GM12878 (cell line): ENCODE data around the gene WWOX.

Source experiments
- CBFB ChIP-seq: IDR thresholded peaks from 2 replicates; pipeline ENCODE4 v1.6.1; 2016; ENCODE audit warnings: antibody characterized with exemption, low read depth
- GABPA ChIP-seq: IDR thresholded peaks from 2 replicates; pipeline ENCODE4 v1.6.1; 2014; ENCODE audit warnings: antibody characterized with exemption, low read depth, mild to moderate bottlenecking, inconsistent platforms
- HDAC6 ChIP-seq: fragments of 200-600 bp; sonication (generic); IDR thresholded peaks from one replicate; pipeline ENCODE4 v1.8.0; 2017; ENCODE audit warnings: antibody characterized with exemption; ENCODE audit not compliant: unreplicated experiment
- PBX3 ChIP-seq: IDR thresholded peaks from 2 replicates; pipeline ENCODE4 v1.6.1; 2011; ENCODE audit warnings: mild to moderate bottlenecking, low read depth, low read length, moderate library complexity; ENCODE audit not compliant: insufficient replicate concordance
- SIN3A ChIP-seq: IDR thresholded peaks from 2 replicates; pipeline ENCODE4 v1.6.1; 2012; ENCODE audit warnings: low read depth, low read length, improper control_type of control experiment
- TF ChIP-seq, protein P1 (sequence below): IDR thresholded peaks from 2 replicates; pipeline ENCODE4 v1.6.1; 2012; ENCODE audit warnings: low read depth, low read length, improper control_type of control experiment
- TF ChIP-seq, protein P2 (sequence below): IDR thresholded peaks from 2 replicates; pipeline ENCODE4 v1.6.1; 2012; ENCODE audit warnings: mild to moderate bottlenecking, low read depth, low read length

DNA sequence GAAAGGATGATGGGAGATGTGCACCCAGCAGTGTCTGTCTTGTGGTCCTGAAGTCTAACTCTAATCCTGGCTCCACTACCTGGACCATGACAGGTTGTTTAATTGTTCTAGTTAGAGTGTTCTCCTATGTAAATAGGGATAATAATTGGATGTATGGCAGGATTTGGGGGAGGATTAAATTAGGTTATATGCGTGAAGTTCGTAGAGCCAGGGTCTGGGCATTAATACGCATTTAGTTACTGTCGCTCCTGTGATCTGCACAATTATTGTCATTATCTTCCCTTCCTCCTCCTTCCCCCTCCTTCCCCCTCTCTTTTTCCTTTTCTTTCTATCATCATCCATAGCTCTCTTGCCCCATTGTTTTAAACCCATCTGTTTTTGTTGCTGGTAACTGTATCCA is 210.3 kb downstream of the WWOX start:
- TF ChIP-seq PBX3 (no peak), SIN3A (no peak), GABPA (no peak), CBFB (no peak), HDAC6 (no peak)
- TF ChIP-seq, protein P1, sequence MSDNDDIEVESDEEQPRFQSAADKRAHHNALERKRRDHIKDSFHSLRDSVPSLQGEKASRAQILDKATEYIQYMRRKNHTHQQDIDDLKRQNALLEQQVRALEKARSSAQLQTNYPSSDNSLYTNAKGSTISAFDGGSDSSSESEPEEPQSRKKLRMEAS = no peak
- TF ChIP-seq, protein P2, sequence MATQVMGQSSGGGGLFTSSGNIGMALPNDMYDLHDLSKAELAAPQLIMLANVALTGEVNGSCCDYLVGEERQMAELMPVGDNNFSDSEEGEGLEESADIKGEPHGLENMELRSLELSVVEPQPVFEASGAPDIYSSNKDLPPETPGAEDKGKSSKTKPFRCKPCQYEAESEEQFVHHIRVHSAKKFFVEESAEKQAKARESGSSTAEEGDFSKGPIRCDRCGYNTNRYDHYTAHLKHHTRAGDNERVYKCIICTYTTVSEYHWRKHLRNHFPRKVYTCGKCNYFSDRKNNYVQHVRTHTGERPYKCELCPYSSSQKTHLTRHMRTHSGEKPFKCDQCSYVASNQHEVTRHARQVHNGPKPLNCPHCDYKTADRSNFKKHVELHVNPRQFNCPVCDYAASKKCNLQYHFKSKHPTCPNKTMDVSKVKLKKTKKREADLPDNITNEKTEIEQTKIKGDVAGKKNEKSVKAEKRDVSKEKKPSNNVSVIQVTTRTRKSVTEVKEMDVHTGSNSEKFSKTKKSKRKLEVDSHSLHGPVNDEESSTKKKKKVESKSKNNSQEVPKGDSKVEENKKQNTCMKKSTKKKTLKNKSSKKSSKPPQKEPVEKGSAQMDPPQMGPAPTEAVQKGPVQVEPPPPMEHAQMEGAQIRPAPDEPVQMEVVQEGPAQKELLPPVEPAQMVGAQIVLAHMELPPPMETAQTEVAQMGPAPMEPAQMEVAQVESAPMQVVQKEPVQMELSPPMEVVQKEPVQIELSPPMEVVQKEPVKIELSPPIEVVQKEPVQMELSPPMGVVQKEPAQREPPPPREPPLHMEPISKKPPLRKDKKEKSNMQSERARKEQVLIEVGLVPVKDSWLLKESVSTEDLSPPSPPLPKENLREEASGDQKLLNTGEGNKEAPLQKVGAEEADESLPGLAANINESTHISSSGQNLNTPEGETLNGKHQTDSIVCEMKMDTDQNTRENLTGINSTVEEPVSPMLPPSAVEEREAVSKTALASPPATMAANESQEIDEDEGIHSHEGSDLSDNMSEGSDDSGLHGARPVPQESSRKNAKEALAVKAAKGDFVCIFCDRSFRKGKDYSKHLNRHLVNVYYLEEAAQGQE = no peak
